ENCODE measurements around the gene CACNA1G.

Gene CACNA1G

GRCh38 chr17:50570032-50570431 lies 9.5 kb downstream of the CACNA1G start:
- no peak for DNase-seq

GRCh38 chr17:50570528-50570927 lies 10.0 kb downstream of the CACNA1G start:
- DNase-seq: no peak

- no peak for DNase-seq
These were observed 11.2 kb downstream of the CACNA1G start for GRCh38 chr17:50571681-50572080.

- no peak for DNase-seq
These were observed 12.0 kb downstream of the CACNA1G start for GRCh38 chr17:50572541-50572940.

- DNase-seq: no peak
These were observed 13.5 kb downstream of the CACNA1G start for GRCh38 chr17:50573866-50574611.

- DNase-seq: no peak
These were observed 15.2 kb downstream of the CACNA1G start for GRCh38 chr17:50575581-50576210.

- no peak for DNase-seq
These were observed 16.3 kb downstream of the CACNA1G start for GRCh38 chr17:50576864-50577263.

GRCh38 chr17:50577451-50577954 lies 17.0 kb downstream of the CACNA1G start:
- no peak for DNase-seq

- no peak for DNase-seq
These were observed 17.7 kb downstream of the CACNA1G start for GRCh38 chr17:50578173-50578572.

- no peak for DNase-seq
These were observed 18.9 kb downstream of the CACNA1G start for GRCh38 chr17:50579399-50579798.

GRCh38 chr17:50580646-50581045 lies 20.1 kb downstream of the CACNA1G start:
- no peak for DNase-seq

- DNase-seq: no peak
These were observed 20.8 kb downstream of the CACNA1G start for GRCh38 chr17:50581316-50581715.

- DNase-seq: no peak
These were observed 22.2 kb downstream of the CACNA1G start for GRCh38 chr17:50582741-50583140.

GRCh38 chr17:50583641-50584040 lies 23.1 kb downstream of the CACNA1G start:
- no peak for DNase-seq

- no peak for DNase-seq
These were observed 23.6 kb downstream of the CACNA1G start for GRCh38 chr17:50584116-50584515.

GRCh38 chr17:50584749-50585148 lies 24.2 kb downstream of the CACNA1G start:
- DNase-seq: no peak

GRCh38 chr17:50585346-50585745 lies 24.8 kb downstream of the CACNA1G start:
- DNase-seq: no peak

- no peak for DNase-seq
These were observed 25.4 kb downstream of the CACNA1G start for GRCh38 chr17:50585891-50586290.

- DNase-seq: no peak
These were observed 26.1 kb downstream of the CACNA1G start for GRCh38 chr17:50586421-50587247.

- no peak for DNase-seq
These were observed 27.1 kb downstream of the CACNA1G start for GRCh38 chr17:50587571-50587970.

- no peak for DNase-seq
These were observed 28.0 kb downstream of the CACNA1G start for GRCh38 chr17:50588391-50589049.

GRCh38 chr17:50589095-50589705 lies 28.7 kb downstream of the CACNA1G start:
- DNase-seq: no peak

All from activated CD4-positive, alpha-beta T cell treated with anti-CD3 and anti-CD28 coated beads, Interleukin-10, Interleukin-2, amounts not matched to agents 100 ng/mL and 50 ng/mL, durations not matched to agents 16 hours and 8 hours (primary cell).